HG03354 (cell line): Measurements from ENCODE around the gene TDRD7.

ENCODE experiments used
- ATAC-seq: cut with Tn5 transposase; IDR thresholded peaks from one replicate; pipeline ENCODE4 v1.9.1; 2021; ENCODE audit warnings: mild to moderate bottlenecking; ENCODE audit not compliant: unreplicated experiment, poor library complexity, severe bottlenecking

TDRD7 gene

DNA sequence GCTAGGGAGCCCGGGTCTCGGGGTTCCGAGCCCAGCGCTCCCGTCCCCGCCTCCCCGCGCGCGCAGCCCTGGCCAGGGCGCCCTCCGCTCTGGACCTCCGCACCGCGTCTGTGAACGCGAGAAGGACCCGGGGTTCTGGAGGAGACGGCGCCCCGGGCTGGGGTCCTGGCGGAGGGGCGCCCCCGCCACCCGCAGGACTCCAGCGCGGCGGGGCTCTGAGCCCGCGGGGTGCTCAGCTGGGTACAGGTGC, 90.0 kb downstream of the TDRD7 start:
- ATAC-seq = peak; percentile 33

DNA sequence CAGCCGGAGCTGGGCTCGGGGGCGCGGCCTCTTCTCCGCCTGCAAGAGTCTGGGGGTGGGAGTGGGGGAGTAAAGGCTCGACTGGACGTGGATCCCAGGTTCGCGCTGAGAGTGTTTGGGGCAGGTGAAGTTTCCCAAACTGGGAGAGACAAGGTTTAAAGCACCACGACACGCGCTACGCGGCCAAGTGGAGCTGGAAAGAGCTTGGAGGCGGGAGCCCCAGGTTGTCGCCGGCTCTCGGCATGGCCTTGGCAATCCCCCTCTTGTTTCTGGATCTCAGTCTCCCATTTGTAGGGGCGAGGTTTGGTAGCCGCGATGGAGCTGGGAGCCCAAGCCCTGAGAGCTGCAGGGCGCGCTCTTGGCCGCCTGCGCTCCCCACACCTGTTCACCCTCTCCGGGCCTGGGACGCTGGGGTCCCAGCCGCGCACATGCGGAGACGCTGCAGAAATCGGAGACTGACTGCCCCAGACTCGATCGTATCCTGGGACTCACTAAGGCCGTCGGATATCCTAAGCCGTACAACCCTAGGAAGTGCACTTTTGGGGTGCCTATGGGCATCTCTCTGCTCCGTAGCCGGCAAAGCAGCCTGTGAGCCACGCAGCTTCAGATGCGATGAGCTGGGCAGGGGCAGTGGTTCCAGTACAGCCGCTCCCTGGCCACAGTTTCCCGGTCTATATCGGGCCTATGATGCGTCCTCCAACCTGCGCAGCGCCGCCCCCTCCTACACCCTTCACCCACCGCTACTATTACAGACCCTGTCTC, 90.5 kb downstream of the TDRD7 start:
- no peak for ATAC-seq

DNA sequence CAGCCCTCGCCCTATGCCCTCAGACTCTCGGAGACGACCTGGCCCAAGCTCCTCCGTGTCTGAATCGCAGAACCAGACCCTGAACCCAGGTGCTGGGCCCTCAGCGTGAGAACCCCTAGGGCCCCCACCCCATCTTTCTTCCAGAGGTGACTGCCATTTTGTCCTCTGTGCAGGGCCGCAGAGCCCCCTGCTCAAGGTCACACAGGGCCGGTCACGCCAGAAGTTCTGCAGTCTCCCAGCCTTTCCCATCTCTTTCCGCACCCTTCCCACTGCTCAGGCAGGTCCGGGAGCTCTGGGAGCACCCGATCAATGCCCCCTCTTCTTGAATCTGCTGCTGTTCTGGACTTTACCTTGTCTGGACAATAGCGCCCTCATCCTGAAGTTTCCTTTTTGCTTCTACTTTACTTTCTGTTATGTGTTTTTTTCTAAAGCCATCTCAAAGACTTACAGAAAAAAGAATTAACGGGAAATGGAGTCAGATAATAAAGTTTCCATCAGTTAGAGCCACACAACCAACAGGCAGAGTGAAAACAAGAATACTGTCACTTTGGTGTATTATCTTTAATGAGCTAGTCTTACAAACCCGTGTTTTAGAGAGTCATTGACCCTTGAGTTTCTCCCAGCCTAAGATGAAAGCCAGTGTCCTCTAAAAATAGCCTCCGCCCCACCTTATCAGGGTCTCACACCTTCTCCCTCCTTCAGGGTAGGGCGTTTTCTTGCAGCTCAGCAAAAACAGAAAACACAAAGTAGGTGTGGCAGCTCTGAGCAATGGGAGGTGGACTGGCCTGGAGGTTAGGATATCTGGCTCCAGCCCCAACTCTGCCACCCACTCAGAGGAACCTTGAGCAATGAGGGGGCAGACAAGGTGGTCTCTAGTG, 91.3 kb downstream of the TDRD7 start:
- no peak for ATAC-seq

DNA sequence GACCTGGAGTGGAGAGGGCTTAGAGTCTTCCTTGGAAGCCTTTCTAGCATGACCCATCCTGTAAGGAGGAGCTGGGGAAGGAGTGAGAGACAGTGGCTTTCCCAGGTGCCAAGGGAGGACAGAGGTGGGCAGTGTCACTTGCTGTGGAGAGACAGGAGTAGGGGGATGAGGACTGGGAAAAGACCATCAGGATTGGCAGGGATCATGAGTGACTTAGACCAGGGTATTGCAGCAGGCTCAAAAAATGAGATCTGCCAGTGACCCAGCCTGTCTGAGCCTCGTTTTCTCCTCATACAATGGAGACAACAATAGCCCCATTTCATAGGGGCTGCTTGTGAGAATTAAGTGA, 91.9 kb downstream of the TDRD7 start:
- ATAC-seq = no peak

DNA sequence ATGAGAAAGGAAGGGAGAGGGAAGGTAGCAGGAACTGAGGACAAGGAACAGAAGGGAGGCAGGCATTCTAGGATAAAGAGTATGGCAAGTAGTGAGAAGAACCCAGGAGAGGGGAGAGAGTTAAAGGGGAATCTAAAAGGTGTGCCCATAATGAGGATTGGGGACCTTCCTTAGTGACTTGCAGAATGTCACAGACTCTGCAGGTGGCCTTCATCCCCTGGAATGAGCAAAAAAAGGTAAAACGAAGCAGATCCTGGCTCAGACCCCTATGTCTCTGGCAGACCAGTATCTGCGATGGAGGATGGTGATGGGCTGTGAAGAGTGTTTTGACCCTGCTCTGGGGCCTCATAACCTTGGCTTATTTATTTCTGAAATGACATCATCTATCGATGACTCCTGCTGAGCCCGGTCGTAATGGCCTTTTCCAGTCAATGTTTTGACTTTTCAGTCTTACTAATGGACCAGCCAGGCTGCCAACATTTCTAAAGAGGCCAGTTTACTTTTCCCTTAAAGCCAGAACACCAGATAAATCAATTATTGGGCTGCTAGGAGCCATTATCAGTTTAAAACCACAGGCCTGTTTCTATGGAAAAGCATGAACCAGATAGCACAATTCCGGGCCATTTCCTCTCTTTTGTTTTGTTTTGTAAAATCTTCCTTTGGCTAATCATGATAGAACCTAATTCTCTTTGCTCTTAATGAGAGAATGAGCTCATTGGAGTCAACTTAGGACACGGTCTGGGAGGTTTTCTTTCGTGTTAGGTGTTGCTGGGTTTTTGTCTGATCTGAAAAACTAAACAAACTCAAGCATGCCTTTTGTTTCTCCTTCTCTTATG, 92.7 kb downstream of the TDRD7 start:
- no peak for ATAC-seq

DNA sequence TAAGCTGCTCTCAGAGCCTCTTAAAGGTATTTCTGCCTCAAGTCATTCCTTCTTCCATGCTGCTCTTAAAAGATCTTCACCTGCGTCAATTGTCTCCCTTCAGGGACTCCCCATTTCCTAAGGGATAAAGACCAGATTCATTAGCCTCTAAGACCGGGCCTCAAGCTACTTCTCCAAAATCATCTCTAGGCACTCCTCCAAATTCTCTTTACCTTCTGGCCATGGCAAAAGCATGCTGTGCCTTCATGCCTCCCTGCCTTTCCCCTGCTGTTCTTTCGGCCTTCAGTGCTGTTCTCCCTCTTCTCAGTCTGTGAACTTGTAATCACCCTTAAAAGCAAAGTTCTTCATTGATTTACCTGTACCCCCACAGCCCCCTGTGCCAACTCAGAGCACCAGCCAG, 93.9 kb downstream of the TDRD7 start:
- ATAC-seq = no peak

DNA sequence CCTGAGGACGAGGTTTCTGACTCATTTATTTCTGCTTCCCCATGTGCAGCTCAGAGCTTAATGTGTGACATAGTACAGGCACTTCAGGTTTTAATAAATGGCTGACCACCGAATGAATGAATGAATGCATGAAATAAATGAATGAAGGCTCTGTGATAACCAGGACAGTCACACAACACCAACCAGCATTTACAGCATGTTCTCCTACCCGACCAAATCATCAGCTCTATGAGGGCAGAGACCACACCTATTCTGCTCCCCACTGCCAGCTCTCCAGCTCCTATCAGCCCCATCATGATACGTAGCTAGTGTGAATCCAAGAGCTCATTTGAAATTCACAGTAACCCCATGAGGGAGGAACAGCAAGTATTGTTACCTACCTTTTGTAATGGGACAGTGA, 94.4 kb downstream of the TDRD7 start:
- no peak for ATAC-seq

DNA sequence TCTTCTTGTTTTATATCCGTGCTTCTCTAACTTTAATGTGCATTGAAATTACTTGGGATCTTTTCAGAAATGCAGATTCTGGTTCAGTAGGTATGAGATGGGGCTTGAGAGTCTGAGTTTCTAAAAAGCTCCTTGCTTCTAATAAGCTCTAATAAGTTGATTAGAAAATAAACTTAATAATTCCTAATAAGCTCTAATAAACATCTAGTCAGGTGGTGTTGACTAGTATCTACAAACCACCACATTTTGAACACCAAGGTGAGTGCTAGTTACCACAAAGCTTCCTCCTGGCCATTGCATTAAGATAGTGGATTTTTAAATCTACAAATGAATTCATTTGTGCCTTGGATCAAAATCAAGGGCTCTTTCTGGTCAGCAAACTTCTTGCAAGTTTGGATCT, 94.9 kb downstream of the TDRD7 start:
- no peak for ATAC-seq

DNA sequence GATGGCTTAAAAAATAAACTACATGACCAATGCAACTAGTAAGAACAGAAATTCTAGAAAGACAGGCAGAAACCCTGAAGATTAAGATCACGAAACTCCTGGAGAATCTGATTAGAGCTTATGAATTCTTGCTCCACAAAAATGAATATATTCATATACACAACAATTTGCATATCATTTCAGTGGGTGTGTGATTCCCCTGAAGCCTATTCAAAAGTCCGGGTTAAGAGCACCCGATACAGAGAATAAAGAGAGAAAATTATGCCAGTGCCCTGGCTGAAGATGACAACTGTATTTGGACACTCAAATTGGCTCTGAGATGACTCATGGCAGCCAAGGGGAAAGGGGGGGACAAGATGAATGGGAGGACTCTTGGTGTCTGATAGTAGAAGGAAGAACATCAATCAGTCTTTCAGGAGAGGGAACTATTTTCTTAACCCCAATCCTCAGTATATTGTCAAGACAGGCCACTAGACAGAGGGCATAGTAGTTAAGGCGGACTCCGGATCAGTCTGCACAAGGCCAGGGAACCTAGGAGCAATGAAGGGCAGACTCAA, 95.6 kb downstream of the TDRD7 start:
- ATAC-seq = no peak

DNA sequence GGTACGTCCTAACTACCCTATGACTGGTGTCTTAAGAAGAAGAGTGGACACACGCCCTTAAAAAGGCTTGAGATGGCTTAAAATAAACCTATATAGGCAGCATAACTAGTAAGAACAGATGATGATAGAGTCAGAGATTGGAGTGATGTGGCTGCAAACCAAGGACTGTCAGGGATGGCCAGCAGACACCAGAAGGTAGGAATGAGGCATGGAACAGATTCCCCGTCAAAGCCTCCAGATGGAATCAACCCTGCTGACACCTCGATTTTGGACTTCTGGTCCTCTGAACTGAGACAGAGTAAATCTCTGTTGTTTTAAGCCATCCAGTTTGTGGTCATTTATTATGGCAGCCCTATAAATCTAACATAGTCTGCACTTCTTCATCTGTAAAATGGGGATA, 97.0 kb downstream of the TDRD7 start:
- ATAC-seq = no peak

DNA sequence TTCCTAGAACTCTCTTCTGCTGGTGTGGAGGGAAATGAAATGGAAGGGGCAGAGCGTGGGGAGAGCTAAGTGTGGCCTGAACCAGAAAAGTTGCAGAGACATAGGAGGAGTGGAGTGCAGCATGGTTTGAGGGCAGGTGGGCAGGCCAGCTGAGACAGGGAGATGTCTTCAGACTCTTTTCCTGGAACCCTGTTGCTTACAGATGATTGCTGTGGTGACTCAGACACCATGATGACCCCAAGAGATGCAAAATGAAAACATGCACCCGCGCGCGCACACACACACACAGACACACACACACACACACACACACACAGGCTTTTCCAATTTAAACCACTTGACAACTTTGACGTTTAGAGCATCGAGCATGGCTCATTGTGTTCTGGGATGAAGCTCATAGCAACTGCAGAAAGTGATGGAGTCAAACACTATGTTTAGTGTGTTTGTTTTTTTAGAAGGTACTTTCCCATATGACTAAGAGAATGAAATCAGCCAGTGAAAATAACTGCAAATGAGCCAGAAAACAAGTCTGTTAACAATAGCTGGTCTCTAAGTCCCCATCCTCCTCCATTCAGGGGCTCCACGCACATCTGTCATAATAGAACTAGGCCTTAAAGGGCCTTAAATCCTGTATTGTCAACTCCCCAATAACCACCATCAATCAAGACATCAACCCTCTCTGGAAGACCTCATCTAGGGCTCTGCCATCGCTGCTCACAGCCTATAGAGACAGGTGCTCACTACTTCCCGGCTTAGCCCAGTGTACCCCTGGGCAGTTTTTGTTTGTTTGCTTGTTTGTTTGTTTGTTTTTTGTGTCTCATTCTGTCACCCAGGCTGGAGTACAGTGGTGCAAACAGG, 99.1 kb downstream of the TDRD7 start:
- peak; percentile 74 for ATAC-seq

DNA sequence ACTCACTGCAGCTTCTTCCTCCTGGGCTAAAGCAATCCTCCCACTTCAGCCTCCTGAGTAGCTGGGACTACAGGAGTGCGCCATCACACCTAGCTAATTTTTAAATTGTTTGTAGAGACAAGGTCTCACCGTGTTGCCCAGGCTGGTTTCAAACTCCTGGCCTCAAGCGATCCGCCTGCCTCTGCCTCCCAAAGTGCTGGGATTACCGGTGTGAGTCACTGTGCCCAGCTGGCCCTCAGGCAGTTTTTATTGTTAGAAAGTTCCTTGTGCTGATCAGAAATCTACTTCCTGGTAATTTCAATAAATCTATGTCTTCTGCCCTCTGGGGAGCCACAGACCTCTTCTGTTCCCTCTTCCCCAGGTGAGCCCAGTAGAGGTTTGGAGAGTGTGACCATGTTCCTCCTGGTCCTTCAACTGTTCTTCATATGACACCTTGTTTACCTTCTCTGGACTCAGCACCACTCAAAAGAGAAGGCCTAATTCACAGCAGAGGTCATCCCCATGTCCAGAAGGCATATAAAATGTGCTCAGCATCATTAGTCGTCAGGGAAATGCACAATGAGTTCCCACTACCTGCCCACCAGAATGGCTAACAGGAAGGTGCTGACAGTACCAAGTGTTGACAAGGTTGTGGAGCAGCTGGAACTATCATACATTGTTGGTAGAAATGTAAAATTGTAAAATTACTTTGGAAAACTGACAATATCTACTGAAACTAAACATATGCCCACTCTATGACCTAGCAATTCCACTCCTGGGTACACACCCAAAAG, 99.9 kb downstream of the TDRD7 start:
- ATAC-seq = no peak

DNA sequence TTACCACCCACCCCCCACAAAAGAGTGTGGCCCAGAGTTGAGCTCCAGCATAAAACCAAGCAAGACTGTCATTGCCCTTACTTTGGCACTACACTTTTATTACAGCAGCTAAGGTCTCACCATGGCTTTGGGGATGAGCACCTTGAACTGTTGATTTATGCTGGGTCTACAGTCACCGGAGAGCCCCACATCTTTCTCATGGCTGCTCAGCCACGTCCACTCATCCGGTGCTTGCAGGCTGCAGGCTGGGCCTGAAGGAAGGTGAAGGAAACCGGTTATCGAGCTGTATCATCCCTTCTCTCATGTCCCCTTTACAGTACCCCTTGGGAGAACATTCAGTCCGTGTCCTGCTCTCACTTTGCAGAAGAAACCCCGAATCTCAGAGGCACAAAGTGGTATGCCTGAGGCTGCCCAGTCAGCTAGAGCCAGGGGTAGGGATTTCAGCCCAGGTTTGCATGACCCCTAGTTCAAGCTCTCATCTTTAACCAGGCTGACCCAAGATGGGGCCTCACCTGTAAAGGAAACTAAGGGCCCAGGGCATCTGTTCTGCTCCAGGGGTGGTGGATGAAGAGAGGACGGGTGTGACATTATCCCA, 101.2 kb downstream of the TDRD7 start:
- no peak for ATAC-seq

DNA sequence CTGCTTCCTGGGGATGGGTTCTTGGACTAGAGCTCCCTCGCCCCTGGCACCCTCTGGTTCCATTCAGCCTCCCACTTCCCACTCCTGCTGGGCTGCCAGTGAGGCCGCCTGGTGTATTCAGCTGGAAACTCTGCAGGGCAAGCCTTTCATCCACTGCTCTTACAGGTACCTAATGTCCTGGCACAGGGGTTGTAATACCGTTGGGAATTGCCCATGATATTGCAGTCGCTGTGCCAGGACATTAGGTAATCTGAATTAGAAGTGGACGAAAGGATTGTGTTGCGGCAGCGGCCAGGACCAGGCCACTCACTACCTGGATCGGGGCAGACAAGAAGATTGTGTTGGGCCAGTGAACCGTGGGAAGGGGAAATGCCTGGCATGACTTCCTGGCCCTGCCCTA, 102.6 kb downstream of the TDRD7 start:
- no peak for ATAC-seq

DNA sequence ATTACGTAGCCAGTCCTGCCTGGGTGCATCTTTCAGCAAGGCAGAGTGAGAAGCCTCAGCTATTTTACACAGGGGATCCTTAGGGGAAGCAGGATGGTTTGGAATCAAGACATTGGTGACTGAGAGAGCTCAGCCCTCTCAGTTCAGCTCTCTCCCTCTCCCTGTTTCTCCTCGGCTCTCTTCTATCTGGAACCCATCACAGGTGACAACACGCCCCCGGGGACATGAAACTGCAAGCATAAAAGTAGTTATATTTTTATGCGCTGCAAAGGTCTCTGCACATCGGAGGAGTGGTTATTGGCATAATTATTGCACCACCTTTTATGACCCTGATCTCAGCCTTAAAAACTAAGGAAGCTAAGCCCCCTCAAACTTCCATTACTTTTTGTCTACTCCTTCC, 103.8 kb downstream of the TDRD7 start:
- no peak for ATAC-seq

DNA sequence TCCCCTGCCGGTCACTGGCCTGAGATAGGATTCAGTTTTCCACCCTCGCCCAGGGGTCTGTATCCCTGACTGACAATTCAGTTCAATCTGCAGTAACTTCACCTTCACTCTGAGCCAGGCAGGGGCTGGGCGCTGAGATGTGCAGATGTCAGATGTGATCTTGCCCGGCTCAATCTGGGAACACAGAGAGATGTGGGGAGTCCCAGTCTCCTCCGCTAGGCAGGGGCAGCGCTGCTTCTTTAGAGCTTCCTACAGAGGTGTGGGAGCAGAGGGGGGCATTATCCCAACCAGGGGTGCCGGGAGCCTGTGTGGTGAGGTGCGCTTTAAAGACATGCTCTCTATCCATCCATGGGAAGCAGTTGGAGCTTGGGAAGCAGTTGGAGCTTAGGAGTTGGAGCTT, 104.2 kb downstream of the TDRD7 start:
- ATAC-seq = no peak

DNA sequence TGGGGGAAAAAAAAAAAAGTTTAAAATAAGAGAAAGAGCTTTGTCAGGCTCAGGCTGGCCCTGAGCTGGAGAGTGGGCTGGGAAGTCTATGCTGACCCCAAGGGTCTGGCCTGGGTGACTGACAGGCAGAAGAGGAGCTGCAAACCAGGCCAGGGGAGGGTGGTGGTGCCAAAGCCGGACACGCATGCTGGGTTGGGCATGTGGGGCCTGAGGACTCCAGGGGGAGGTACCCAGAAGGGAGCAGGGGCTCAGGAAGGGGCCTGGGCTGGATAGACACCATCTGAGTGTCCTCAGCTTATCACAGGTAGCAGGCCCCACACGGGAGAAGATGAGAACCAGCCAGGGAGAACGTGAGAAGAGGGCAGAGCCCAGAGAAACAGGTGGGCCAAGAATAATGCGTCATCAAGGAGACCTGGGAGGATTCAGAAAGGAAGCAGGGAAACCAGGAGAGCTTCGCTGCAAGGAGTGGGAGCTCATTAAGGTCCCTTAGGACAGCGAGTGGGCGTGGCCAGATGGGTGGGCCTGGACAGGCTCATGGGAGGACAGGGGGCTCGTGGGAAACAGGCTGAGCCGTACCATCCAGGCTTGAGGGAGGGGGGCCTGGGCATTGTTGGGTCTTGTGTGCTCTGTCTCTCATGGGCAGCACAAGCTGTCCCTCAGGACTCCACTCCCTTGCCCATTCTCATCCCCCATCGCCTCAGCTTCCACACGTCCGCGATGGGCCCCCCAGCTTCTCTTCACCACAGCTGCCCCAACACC, 105.6 kb downstream of the TDRD7 start:
- no peak for ATAC-seq
